HG03575 (cell line): ENCODE measurements around the gene FMNL1.

Source experiments
- ATAC-seq: cut with Tn5 transposase; IDR thresholded peaks from one replicate; pipeline ENCODE4 v1.9.1; 2021; ENCODE audit not compliant: unreplicated experiment, insufficient number of reproducible peaks, low FRiP score; ENCODE audit errors: extremely low read depth

The FMNL1 gene

GRCh38 chr17:45232514-45233422 lies 11.1 kb downstream of the FMNL1 start:
- no peak for ATAC-seq

- no peak for ATAC-seq
These were observed 11.8 kb downstream of the FMNL1 start for GRCh38 chr17:45233423-45233924.

- no peak for ATAC-seq
These were observed 13.1 kb downstream of the FMNL1 start for GRCh38 chr17:45234641-45235415.

- ATAC-seq, result no peak
These were observed 14.0 kb downstream of the FMNL1 start for GRCh38 chr17:45235416-45236281.

- ATAC-seq, result no peak
These were observed 14.6 kb downstream of the FMNL1 start for GRCh38 chr17:45236282-45236606.

- ATAC-seq, result no peak
These were observed 16.0 kb downstream of the FMNL1 start for GRCh38 chr17:45237686-45238085.

- ATAC-seq, result no peak
These were observed 16.6 kb downstream of the FMNL1 start for GRCh38 chr17:45238155-45238774.

GRCh38 chr17:45240905-45241327 lies 19.2 kb downstream of the FMNL1 start:
- ATAC-seq, result no peak

GRCh38 chr17:45241328-45242028 lies 19.8 kb downstream of the FMNL1 start:
- ATAC-seq, result no peak

- ATAC-seq, result no peak
These were observed 20.3 kb downstream of the FMNL1 start for GRCh38 chr17:45242029-45242414.

GRCh38 chr17:45243750-45244149 lies 22.1 kb downstream of the FMNL1 start:
- ATAC-seq, result no peak

- ATAC-seq, result no peak
These were observed 23.3 kb downstream of the FMNL1 start for GRCh38 chr17:45244725-45245656.

GRCh38 chr17:45246338-45246737 lies 24.7 kb downstream of the FMNL1 start:
- no peak for ATAC-seq

GRCh38 chr17:45246861-45247428 lies 25.3 kb downstream of the FMNL1 start:
- no peak for ATAC-seq

- ATAC-seq, result no peak
These were observed 25.9 kb downstream of the FMNL1 start for GRCh38 chr17:45247429-45248131.
